HG02870 (cell line): ENCODE results near the gene LHX8.
"Not testable (repeated sequence)": the region's sequence is repeated elsewhere in the genome, so short reads cannot be mapped to it uniquely, and the experiment has no call there.

Experiments used
- ATAC-seq: cut with Tn5 transposase; IDR thresholded peaks from one replicate; pipeline ENCODE4 v1.9.1; 2021; ENCODE audit warnings: mild to moderate bottlenecking, moderate library complexity; ENCODE audit not compliant: unreplicated experiment

LHX8 gene

GRCh38 chr1:75132812-75133619 lies 1.2 kb upstream of the LHX8 start:
- no peak for ATAC-seq

- ATAC-seq: no peak
Observed at GRCh38 chr1:75134647-75135572, 722 bp downstream of the LHX8 start.

DNA sequence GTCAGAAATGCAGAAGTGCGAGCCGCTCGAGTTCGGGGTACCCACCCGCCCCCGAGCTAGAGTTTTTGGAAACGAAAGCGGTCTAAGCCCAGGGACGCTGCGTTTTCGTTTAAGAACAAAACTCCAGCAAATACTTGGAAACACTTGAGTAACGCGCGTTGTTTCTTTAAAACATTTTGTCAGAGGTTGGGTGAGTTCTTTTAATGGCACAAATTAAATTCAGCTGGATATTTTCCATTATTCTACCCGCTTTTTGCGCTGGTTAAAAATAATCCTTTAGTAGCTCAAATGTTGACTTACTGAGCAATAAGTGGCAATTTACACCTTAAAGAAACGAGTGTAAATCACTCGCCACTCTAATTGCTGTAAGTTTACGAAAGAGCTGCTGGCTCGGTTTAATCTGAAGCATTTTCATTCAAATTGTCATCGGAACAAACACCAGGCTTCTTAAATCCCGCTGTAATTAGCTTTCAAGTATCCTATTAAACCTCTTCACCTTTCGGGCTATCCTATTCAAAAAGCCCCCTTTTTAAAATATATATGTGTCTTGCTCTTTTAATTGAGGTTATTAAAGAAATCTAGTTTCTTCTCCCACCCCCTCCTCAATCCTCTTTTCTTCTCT lies 1.5 kb downstream of the LHX8 start:
- no peak for ATAC-seq

GRCh38 chr1:75136195-75136815 lies 2.1 kb downstream of the LHX8 start:
- no peak for ATAC-seq

DNA sequence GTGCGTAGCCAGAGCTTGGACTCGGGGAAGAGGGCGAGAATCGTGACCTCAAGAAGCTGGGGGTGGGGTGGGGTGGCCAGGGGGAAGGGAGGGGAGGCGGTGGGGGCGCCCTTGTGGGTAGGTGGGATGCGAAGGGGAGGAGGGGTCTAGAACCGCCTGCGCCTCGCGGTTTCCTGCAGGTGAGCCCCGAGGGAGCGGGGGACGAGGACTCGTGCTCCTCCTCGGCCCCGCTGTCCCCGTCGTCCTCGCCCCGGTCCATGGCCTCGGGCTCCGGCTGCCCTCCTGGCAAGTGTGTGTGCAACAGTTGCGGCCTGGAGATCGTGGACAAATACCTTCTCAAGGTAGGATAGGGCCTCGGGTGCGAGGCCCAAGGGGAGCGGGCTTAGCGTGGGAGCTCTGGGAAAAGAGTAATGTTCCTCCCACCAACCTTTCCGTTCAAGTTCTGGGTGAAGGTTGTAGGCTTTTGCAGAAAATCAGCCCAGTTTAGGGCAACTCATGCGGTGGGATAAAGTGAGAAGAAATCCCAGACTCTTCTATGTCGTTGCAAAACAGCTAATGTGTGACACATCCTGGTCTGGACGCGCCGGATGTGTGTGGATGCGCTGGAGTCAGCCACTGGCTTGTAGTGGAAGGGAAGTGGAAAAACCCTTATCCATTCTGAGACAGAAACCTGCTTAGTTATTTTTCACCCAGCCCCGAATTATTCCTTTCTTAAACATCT lies 2.9 kb downstream of the LHX8 start:
- no peak for ATAC-seq

DNA sequence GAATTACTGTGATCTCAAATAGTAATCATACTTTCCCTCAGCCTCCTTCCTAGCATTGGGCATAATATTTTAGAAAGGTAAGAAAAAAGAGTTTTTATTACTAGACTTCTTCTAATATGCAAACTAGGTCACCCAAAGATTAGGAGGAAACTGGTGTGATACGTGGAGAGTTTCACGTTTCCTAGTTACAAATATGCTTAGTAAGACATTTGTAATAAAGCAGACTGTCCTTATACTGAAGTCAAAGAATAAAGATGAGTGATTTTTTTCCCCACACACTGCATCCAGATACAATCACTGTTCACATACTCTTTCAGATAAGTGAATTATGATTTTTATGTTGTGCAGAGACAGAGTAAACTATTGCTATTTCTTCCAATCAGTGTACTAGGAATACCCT lies 17.9 kb downstream of the LHX8 start:
- ATAC-seq: no peak

GRCh38 chr1:75159154-75159553 lies 25.0 kb downstream of the LHX8 start:
- ATAC-seq: no peak

DNA sequence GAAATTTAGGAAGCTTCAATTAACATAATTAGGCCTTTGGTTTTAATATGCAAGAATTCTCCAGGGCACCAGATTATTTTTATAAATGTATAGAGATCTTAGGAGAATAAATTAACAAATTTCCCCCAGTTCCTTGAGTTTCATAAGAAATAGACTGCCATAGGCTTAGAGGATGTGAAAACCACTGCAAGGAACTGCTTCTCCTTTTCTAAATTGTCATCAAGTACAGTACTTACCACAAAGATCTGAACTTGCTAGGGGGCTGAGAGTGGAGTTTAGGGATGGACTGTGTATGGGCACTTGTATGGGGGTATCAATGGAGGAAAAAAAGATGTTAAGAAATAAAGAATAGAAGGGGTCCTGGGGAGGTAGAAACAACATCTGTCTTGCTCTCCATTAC lies 31.1 kb downstream of the LHX8 start:
- ATAC-seq: peak; percentile 77

DNA sequence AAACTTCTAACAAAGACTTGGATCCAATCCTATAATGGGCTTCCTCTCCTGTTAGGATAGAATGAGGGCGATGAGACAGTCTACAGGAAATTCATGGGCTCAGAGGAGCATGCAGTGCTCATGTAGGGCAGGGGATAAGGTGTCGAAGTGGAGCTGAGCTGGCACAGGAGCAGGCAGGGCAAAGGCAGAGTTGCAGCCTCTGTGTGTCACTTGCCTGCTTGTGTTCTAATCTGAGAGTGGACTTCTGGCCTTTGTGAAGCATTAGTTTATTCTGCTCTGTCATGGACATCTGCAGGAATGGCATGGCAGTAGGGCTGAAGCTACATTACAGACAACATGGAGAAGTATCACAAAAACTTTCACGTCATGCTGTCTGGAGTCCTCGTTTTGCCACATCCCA lies 32.6 kb downstream of the LHX8 start:
- no peak for ATAC-seq

GRCh38 chr1:75170011-75170410 lies 35.8 kb downstream of the LHX8 start:
- ATAC-seq: no peak

DNA sequence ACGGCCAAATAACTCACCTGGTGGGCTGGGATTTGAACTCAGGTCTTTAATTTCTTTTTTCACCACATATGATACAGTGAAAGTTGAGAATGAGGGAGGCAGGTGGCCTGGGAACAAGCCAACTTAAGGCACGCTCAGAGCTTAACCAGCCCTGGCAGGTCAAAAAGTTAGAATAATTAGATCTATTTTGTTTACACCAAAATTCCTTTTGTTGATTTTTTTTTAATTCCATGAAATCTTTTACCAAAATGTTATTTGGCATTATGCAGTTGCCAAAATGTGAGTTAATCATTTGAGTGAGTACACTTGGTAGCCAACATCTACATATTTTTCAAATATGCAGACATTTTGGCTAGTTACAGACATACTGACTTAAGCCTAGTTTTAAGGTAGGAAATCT lies 36.8 kb downstream of the LHX8 start:
- ATAC-seq: no peak

DNA sequence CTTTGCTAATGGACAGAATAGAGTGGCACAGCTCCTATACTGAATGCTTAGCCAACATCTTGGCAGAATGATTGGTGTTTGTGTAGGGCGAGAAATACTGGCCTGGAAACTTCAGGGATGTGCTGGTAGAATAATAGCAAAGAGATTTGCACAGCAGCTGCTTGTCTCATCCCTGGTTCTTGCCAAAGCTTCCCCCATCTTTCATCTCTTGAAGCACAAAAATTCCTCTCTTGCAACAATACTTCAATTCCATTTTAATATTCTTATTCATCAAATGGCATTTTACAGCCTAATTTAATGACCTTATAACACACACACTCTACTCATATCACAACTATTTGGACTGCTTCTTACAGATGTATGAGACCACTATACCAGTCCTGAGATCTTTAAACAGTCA lies 37.7 kb downstream of the LHX8 start:
- no peak for ATAC-seq

DNA sequence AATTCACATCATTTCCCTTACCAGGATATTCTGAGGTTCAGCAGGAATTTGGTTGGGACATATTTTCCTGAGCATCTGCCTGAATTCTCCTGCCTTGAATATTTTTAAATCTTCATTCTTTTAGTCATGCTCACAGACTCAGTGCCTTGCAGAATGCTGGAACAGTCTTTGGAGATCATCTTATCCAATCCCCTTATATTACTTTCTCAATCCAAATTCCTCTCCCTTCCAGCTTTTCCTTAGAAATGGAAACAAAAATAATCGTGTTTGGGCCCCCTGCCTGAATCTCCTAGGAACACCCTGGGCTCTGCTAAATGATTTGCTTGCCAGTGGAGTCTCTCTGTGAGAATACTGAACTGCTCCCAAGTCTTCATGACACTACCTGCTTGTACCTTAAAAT lies 38.4 kb downstream of the LHX8 start:
- no peak for ATAC-seq

- no peak for ATAC-seq
Observed at GRCh38 chr1:75174031-75174760, 40.0 kb downstream of the LHX8 start.

DNA sequence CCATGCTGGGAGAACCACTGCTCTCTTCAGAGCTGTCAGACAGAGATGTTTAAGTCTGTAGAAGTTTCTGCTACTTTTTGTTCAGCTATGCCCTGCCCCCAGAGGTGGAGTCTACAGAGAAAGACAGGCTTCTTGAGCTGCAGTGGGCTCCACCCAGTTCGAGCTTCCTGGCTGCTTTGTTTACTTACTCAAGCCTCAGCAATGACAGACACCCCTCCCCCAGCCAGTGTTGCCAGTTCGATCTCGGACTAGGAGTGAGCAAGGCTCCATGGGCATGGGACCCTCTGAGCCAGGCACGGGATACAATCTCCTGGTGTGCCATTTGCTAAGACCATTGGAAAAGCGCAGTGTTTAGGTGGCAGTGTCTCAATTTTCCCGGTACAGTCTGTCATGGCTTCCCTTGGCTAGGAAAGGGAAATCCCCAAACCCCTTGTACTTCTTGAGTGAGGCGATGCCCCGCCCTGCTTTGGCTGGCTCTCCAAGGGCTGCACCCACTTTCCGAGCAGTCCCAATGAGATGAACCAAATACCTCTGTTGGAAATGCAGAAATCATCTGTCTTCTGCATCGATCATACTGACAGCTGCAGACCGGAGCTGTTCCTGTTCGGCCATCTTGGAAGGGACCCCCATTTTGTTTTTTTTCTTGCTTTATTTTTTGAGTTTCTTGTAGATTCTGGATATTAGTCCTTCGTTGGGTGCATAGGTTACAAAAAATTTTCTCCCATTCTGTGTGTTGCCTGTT lies 47.2 kb downstream of the LHX8 start:
- ATAC-seq: not testable (repeated sequence)

GRCh38 chr1:75188892-75189291 lies 54.7 kb downstream of the LHX8 start:
- ATAC-seq: no peak

DNA sequence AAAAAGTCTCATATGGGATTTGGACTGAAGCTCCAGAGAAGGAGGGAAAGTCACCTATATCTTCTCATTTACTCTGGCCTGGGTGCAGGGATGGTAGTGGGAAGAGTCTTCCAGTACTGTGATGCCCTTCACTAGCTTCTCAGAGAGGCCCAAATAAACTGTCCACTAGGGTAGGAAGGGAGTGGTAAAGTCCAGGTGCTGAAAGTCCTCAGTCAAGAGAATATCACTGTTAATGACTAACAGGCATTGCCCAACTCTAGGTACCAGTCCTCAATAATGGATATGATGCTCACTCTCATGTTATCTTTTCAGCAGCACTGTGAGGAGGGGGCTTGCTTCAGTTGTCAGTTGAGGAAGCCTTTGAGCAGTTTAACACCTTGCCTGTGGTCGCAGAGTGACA lies 64.0 kb downstream of the LHX8 start:
- ATAC-seq: no peak

DNA sequence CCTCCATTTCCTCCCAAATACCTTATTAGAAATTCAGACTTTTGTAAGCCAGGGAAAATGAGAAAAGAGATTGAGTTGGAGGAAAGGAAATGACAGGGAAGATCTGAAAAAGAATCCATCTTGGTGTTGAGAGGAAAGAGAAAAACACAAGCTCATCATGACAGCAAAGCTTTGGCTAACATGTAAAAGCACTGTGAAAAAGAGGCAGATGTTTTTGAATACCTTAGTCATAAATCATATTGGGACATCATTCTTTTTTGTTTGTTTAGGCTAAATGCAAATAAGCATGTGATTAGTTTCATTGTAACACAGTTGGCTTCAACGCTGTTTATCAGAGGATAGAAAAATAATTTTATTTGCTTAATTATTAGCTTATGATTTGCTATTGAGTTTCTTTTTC lies 64.6 kb downstream of the LHX8 start:
- no peak for ATAC-seq

- ATAC-seq: no peak
Observed at GRCh38 chr1:75202751-75203150, 68.6 kb downstream of the LHX8 start.
